Measurements from ENCODE around the gene UBA1.

The UBA1 gene

DNA sequence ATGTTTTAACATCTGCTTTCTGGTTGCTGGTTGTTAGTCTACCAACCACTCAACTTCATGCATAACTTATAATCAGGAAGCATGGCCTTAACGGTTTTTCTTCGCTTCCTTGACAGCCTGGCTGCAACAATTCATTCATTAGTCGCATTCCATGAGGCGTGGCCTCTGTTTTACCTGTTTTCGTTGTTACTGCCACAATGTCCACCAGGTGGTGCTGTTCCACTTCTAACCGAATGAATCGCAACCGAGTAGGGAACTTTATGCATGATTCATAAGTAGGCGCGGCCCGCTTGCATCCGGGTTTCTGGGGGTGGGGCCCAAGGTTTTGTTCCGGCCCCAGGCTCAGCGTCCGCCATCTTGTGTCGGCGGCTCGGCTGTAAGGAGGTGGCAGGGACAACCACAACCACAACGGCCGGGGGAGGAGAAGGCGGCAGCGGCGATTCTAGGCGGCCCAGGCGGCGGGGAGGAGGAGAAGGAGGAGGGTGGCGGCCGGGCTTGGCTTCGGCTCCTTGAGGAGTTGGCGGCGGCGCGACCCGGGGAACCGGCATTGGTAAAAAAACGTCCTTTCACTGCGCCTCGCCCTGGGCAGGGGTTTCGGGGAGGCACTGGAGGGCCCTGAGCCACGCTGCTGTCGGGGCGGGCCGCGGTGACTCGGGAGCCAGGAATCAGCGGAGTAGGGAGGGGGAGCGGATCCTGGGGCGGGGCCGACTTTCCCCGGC is at the start of gene UBA1:
Gene UBA1 (plus strand): TSS at position 355 of the 719 bp plus-strand sequence. CDS start 4,974 bp downstream, outside the sequence.
- peak; percentile 98 for DNase-seq

DNA sequence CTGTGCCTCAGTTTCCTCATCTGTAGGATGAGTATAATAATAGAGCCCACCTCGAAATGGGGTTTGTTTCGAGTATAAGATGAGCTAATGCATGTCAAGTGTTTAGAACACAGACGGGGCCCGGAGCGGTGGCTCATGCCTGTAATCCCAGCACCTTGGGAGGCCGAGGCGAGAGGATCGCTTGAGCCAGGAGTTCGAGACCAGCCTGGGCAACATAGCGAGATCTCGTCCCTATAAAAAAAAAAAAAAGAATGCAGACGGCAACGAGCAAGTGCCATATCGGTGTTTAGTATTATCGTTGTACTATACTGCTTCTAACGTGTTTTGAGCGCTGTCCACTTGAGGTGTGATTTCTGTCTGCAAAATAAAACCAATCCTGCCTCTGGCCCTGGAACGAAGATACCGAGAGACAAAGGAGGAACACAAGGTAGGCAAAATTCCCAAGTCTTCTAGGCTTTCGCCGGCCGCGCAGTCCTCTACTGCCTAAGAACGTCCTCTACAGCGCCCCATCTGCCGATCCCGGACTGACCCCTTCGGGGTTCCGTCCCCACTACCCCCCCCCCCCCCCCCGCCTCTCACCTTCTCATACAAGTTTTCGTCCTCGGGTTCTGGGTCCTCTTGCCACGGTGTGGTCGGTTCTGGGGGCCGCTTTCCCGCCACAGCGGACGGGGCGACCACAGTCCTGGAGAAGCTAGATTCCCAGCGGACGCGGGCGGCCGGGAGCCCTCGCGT is 49.6 kb upstream of the UBA1 start:
- DNase-seq, result no peak

DNA sequence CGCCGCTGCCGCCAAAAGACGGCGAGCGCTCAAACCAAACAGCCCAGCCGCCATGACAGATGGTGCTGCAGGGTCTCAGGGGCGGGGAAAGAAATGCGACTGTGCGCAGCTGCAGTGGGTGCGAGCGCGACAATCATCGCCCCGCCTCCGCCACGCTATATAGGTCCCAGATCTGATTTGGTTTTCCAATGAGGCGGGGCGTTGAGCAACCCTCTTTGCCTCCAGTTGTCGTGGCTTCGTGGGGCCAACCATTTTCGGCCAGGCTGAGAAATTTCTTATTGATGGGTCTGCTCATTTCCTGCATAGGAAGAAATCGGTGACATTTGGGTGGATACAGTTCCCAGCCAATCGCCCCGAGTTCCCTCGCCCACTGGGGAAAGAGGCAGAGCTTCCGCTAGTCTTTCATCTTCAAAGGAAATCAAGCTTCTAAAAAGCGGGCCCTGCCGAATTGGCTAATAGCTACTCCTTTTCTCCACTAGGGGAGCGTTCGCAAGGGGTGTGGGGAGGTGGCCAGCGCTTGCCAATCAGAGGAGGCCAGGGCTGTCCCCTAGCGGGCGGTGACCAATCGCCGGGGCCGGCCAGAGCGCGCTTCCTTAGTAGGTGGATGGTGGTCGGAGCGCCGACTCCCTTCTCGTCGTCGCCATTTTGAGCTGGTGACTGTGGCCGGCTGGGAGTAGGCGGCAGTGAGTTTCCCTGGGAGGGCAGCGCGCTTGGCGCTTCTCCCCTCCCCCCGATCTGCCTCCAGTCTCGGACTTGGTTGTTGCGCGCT is 48.8 kb upstream of the UBA1 start, which contains the start of the genes NDUFB11 and RBM10:
Gene NDUFB11 (minus strand): TSS at position 77 of the 769 bp plus-strand sequence. CDS start 23 bp downstream, at position 54.
Gene RBM10 (plus strand): TSS at position 596 of the 769 bp plus-strand sequence. CDS start 2,261 bp downstream, outside the sequence.
- DNase-seq, result peak; percentile 97

DNA sequence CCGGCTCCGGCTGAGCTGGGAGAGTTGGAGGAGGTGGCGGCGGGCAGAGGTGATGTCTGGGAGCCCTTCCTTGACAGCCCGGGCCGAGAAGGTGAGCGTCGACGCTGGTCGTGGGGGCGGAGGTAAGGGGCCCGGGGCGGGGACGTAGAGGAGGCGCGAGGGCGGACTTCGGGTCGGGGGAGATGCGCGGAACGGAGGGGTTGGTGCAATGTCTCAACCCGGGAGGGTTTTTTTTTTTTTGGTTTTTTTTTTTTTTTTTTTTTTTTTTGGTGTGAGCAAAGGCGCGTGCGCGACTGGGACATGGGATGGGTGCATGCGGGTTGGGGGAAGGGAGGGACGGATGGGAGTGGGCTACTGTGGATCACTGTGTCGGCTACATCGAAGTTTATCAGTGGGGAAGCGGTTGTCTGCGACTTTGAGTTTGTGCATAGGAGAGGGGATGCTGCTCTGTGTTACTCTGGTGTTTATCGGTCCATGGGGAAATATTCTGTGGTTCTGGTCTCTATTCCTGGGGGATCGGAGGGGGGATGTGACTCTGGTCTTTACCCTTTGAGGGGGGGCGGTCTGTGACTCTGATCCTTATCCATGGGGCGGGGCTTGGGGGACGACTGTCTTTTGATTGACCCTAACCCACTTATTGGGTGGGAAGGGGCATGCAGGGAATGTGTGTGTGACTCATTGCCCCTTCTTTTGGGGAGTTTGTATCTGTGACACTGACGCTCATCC is 48.1 kb upstream of the UBA1 start:
- no peak for DNase-seq

DNA sequence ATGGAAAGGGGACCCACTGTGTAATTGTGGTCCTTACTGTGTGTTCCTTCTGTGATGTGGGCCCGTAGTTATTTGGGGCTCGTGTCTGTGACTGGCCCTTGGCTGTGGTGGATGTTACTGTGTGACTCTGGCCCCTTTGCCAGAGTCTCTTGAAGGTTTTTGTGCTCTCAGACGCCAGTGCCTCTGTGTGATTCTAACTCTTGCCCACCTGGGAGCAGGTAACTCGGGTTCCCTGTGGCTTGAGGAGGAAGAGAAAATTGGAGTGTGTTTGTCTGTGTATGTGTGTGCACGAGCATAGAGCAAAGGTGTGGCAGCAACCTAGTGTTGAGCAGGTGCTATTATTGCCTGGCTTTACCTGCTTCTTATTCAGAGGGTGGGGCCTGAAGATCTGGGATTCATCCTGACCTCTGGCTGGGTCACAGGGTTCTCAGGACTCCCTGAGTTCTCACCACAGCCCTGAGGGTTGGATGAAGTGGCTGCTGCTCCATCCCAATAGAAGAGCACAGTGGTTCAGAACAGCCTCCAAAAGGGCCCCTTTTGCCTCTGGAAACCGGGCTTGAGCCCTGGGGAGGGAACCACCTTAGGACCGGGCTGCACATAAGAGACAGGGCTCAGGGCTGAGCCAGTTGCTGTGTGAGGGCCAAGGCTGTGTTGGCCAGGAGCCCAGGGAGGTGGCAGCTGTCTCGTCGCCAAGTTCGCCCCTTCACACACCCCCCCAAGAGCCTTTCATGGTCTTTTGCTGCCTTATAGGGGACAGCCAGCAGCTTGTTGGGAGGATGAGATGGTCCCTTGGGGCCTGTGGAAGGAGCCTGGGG is 47.3 kb upstream of the UBA1 start:
- DNase-seq, result no peak

DNA sequence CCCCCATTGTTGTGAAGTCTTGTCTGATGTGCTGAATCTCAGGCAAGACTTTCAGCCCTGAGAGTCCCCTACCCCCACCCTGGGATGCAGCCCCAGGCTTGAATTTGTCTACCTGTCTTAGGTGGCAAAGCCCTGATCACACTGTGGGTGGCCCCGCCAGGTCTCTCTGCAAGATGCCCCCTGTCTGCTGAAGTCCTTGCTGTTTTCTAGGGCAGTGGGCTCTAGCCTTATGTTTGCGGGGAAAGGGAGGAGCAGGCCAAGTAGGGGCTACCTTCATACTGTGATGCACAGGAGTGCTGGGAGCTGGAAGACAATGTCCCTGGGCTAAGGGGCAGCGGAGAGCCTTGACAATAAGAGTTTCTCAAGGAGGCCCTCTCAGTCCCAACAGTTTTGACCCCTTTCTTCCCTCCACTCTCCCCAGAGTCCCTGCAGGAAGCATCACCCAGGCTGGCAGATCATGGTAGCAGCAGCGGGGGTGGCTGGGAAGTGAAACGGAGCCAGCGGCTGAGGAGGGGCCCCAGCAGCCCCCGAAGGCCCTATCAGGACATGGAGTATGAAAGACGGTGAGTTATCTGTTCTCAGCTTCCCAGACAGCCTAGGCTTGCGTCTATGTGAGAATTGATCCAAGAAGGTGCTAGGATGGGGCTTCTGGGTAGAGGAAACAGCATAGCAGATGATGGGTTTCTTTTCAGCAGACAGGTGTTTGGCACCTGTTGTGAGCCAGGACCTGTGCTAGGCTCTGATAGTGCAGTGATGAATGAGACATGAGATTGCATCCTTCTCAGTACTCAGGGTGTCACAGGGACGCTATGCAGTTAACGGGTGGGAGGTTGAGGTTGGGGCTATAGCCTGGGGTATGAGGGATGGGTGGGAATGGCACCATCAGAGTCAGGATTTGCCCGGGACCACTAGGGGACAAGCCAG is 46.4 kb upstream of the UBA1 start:
- DNase-seq, result no peak

DNA sequence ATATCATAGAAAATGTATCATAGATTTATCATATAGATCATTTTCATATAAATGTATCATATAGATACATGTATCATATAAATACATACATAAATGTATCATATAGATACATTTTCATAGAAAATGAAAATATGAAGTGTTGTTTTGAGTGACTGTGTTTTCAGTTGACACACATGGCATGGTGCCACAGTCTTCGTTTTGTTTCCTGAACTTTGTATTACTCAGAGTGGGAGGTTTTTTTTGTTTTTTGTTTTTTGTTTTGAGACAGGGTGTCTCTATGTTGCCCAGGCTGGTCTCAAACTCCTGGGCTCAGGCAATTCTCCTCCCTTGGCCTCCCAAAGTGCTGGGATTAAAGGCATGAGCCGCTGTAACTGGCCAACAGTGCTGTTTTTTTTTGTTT is 44.7 kb upstream of the UBA1 start:
- no peak for DNase-seq

DNA sequence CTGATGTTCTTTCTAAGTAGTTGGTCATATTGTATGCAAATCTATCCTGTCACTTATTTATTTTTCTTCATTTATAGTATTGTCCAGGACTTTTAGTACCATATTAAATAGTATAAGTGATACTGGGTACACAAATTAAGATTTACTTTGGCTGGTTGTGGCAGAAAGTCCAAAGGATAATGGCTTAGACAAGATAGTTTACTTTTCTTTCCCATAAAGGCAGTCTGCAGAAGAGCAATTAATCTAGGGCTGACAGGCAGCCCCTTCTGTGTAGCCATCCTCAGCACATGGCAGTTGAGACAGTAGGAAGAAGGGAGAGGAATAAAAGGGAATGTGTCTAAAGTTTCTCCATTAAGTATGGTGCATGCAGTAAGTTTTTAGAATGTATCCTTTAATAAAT is 42.2 kb upstream of the UBA1 start:
- no peak for DNase-seq

DNA sequence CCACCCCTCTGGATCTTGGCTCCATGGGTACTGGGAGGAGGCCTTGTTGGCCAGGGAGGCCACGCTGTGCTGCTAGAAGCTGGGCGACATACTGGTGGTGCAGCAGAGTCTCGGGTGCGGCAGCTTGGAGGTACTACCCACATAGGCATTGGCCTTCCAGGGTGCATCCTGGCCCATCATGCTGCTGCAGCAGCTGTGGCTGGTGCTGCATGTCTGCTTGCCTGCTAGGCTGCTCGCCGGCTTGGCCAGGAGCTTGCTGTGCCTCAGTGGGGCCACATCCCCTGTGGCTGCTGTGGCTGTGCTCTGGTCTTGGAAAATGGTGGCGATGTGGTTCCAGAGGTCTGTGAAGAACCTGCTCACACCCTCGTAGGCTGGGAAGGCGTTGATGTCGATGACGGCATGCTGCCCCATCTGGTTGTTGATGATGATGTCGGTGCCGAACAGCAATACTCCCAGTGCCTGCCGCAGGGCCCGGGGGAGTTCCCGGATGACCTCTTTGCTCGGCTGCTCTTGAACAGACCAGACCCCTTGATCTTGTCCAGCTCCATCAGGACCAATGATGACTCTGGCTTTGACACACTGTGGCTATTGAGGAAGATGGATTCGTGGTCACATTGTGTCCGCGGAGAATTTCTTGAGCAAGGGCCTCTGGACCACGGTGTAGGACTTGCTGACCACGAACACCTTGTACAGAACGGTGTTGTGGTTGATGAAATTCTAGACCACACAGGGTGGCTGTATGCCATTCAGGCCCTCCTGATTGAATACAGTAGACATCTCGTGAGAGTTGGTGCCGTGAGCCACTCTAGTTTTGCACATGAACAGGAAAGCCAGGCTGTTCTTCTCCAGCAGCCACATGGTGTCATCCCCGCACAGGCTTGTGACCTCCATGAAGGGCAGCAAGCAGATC is 36.8 kb upstream of the UBA1 start:
- no peak for DNase-seq

DNA sequence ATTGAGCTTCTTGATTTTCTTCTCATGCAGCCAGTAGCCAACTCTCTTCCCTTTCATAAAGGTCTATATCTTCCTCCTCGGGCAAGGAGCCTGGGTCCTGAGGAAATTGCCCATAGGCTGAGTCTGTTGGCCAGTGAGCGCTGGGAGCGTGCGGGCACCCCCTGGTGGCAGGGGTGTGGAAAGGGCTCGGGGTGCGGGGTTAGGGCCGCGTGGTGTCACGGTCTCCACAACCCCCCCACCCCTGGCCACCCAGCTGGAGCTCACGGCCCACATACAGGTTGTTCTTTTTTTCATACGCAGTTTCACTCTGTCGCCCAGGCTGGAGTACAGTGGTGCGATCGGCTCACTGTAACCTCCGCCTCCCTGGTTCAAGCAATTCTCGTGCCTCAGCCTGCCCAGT is 35.5 kb upstream of the UBA1 start:
- DNase-seq, result no peak

DNA sequence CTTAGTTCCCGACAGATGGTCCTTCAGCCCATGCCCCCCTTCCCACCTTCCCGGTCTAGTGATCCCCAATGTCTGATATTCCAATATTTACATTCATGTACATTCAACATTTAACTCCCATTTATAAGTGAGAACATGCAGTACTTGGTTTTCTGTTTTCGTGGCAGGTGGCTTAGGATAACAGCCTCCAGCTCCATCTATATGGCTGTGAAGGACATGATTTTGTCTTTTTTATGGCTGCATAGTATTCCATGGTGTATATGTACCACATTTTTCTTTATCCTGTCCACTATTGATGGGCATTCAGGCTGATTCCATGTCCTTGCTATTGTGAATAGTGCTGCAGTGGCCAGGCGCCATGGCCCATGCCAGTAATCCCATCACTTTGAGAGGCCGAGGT is 34.8 kb upstream of the UBA1 start:
- no peak for DNase-seq

DNA sequence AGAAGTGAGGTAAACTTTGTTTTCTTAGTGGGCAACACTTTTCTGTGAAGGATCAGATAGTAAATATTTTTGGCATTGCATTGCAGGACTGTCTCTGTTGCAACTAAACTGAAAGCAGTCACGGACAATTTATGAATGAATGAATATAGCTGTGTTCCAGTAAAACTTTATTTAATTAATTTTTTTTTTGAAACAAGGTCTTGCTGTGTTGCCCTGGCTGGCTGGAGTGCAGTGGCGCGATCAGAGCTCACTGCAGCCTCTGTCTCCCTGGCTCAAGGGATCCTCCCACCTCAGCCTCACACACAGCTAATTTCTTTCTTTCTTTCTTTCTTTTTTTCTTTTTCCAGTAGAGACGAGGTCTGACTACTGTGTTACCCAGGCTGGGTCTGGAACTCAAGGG is 32.8 kb upstream of the UBA1 start:
- DNase-seq, result peak; percentile 18

DNA sequence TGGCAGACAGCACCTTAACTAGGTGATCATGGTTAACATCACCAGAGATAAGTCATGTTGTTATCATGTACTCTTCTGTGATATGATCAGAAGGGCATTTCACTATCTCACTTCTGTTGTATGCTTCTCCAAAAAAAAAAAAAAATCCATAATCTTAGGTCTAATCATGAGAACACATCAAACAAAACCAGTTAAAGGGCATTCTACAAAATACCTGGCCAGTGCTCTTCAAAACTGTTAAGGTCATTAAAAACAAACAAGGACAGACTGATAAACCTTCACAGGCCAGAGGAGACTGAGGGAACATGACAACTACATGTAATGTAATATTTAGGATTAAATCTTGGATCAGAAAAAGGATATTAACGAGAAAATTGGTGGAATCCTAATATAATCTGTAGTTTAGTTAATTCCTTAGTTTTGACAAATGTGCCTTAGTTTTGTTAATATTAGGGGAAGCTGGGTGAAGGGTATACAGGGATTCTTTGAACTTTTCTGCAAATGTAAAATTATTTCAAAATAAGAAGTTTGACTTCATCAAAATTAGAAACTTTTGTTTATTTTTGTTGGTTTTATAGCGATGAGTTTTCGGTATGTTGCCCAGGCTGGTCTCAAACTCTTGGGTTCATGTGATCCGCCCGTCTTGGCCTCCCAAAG is 30.6 kb upstream of the UBA1 start:
- DNase-seq, result no peak

DNA sequence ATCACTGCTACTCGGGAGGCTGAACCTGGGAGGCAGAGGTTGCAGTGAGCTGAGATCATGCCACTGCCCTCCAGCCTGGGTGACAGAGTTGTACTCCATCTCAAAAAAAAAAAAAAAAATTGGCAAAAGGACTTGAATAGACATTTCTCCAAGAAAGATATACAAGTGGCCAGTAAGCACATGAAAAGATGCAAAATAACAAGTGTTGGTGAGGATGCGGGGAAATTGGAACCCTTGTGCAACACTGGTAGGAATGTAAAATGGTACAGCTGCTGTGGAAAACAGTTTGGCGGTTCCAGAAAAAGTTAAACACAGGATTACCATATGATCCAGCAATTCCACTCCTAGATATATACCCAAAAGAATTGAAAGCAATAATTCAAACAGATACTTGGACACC is 29.2 kb upstream of the UBA1 start:
- DNase-seq, result no peak

DNA sequence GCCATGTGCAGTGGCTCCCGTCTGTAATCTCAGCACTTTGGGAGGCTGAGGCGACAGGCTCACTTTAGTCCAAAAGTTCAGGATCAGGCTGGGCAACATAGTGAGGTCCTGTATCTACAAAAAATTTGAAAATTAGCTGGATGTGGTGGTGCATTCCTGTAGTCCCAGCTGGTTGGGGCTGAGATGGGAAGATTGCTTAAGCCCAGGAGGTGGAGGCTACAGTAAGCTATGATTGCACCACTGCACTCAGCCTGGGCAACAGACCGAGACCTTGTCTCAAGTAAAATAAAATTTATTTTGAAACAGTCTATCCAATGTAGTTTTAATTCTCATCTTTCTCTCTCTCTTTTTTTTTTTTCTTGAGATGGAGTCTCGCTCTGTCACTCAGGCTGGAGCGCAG is 27.5 kb upstream of the UBA1 start:
- no peak for DNase-seq

DNA sequence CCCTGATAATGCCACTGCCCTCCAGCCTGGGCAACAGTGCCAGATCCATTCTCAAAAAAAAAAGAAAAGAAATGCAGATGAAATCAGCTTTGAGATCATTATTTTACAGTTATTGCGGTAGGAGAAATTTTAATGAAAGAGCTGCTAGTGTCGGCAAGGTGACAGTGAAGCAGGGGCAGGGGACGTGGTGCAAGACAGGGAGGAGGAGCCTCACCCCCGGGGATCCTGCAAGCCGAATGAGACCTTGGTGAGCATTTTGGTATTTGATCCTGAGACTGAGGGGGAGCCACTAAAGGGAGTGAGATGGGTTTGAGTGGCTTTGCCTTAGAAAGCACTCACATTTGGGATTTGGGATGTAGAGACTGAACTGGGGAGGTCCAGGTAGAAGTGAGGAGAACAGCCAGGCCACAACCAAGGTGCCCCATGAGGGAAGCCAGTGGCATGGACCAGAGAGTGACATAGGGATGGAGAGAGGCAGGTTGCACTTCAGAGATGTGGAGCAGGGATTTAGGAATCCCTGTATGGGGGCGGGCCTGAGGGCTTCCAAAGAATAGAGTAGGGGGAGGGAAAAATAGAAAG is 25.0 kb upstream of the UBA1 start:
- peak; percentile 15 for DNase-seq

DNA sequence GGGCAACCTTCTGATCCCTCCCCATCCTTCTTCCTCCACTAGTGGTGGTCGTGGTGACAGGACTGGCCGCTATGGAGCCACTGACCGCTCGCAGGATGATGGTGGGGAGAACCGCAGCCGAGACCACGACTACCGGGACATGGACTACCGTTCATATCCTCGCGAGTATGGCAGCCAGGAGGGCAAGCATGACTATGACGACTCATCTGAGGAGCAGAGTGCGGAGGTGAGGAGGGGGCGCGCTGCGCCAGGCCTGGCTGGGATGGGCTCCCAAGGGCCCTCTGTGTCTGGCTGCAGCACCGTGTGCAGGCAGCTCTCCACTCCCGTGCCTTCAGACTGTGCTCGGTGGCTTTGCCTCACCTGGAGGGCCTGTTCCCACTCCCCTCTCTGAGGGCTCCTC is 24.4 kb upstream of the UBA1 start:
- peak; percentile 43 for DNase-seq

DNA sequence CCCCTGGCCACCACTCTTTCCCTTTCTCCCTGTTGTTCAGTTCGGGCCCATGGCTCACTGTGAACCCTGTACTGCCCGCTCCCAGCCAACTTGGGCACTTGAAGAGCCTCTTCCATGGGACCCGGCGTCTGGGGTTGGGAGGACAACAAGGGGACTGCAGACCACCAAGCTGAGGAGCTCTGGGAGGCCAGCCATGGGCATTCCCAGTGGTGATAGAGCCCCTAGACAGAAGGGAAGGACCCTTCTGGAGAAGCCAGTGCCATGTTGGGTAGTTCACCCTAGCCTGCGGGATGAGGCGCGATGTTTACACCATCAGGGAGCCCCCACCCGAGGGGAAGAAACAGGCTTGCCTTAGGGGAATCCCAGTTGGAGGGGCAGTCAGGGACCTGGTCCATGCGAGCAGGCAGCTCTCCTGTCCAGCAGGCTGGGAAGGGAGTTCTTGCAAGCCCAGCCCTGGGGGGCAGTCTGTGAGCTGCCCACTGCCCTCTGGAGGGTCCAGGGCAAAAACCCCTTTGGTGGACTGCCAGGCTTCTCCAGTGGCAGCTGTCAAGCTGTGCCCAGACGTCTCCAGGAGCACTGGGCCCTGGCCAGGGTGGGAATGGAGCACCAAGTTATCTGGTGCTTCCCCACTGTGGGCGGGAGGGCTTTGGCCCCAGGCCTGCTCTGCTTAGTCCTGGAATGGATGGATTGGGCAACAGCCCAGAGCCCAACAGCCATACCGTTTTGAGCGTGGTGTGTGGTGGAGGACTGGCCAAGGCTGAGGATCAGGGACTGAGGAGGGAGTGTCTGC is 23.7 kb upstream of the UBA1 start:
- peak; percentile 49 for DNase-seq
